Neural progenitor cell (in vitro differentiated cells): ENCODE measurements around the gene FOXF2. TPM values are rescaled to one million over a fixed set of nuclear protein-coding genes. Genes with fewer than 3 reads are reported as not detected.

Source experiments
- DNase-seq: peaks from one replicate; pipeline ENCODE4 v3.0.0-alpha.2; 2016; ENCODE audit warnings: low spot score
- H2AFZ ChIP-seq: fragments of 200-600 bp; sonication (generic); replicated peaks from 2 replicates; pipeline ENCODE4 v1.6.1; 2016; ENCODE audit warnings: antibody characterized with exemption
- H3F3A ChIP-seq: fragments of 200-600 bp; sonication (generic); 2 replicates; pipeline ENCODE4 v1.6.1; 2016; ENCODE audit warnings: antibody characterized with exemption, low read depth
- H3K27ac ChIP-seq: fragments of 200-600 bp; sonication (generic); 2 replicates; pipeline ENCODE4 v1.5.1; 2016; ENCODE audit warnings: mild to moderate bottlenecking
- H3K27me3 ChIP-seq: fragments of 200-600 bp; sonication (generic); 2 replicates; pipeline ENCODE4 v1.6.1; 2016; ENCODE audit warnings: mild to moderate bottlenecking, moderate library complexity
- H3K36me3 ChIP-seq: fragments of 200-600 bp; sonication (generic); 2 replicates; pipeline ENCODE4 v1.5.1; 2016
- H3K4me1 ChIP-seq: fragments of 200-600 bp; sonication (generic); 2 replicates; pipeline ENCODE4 v1.6.1; 2016; ENCODE audit warnings: mixed run types
- H3K4me2 ChIP-seq: fragments of 200-600 bp; sonication (generic); 2 replicates; pipeline ENCODE4 v1.6.1; 2016
- H3K4me3 ChIP-seq: fragments of 200-600 bp; sonication (generic); 2 replicates; pipeline ENCODE4 v1.5.1; 2016
- H3K79me2 ChIP-seq: fragments of 200-600 bp; sonication (generic); 2 replicates; pipeline ENCODE4 v1.6.1; 2016; ENCODE audit warnings: low read depth
- H3K9ac ChIP-seq: fragments of 200-600 bp; sonication (generic); 2 replicates; pipeline ENCODE4 v1.6.1; 2016
- H3K9me3 ChIP-seq: fragments of 200-600 bp; sonication (generic); 2 replicates; pipeline ENCODE4 v1.5.1; 2016; ENCODE audit warnings: low read depth
- H4K20me1 ChIP-seq: fragments of 200-600 bp; sonication (generic); 2 replicates; pipeline ENCODE4 v1.6.1; 2016; ENCODE audit warnings: low read depth
- H3K27ac Mint-ChIP-seq: 3 replicates; pipeline ENCODE4 v1.8.0; 2021; ENCODE audit warnings: mixed read lengths
- H3K27me3 Mint-ChIP-seq: 2 replicates; pipeline ENCODE4 v1.8.0; 2022; ENCODE audit warnings: low read depth, mild to moderate bottlenecking, inconsistent platforms, moderate library complexity, mixed read lengths; ENCODE audit not compliant: insufficient read depth
- H3K36me3 Mint-ChIP-seq: 3 replicates; pipeline ENCODE4 v1.8.0; 2021; ENCODE audit warnings: mixed read lengths
- H3K4me1 Mint-ChIP-seq: 3 replicates; pipeline ENCODE4 v1.8.0; 2021; ENCODE audit warnings: mixed read lengths
- H3K4me3 Mint-ChIP-seq: 3 replicates; pipeline ENCODE4 v1.8.0; 2021; ENCODE audit warnings: mild to moderate bottlenecking, moderate library complexity, mixed read lengths
- H3K9me3 Mint-ChIP-seq: 3 replicates; pipeline ENCODE4 v1.8.0; 2020; ENCODE audit warnings: mixed read lengths
- CTCF ChIP-seq: fragments of 200-600 bp; sonication (generic); IDR thresholded peaks from 2 replicates; pipeline ENCODE4 v1.5.1; 2017; ENCODE audit warnings: antibody characterized with exemption, mild to moderate bottlenecking
- EZH2 ChIP-seq: fragments of 200-600 bp; sonication (generic); IDR thresholded peaks from 2 replicates; pipeline ENCODE4 v1.6.1; 2017; ENCODE audit warnings: antibody characterized with exemption, mild to moderate bottlenecking, moderate library complexity
- EZH2phosphoT487 ChIP-seq: fragments of 200-600 bp; sonication (generic); IDR thresholded peaks from 2 replicates; pipeline ENCODE4 v1.6.1; 2017; ENCODE audit warnings: antibody characterized with exemption
- total RNA-seq: library from RNA; depleted of rRNA; stranded (reverse); fragments of >200 nt; gene quantifications from 2 replicates; pipeline ENCODE4 v1.2.3, GENCODE V29; 2015; ENCODE audit warnings: low replicate concordance

FOXF2 gene
- total RNA-seq, 1 donor from 2014 or later: not detected

GRCh38 chr6:1387876-1388629 lies 1.3 kb upstream of the FOXF2 start:
- DNase-seq: peak; percentile 72
- no peaks in the 10 kb centered on the region for H3K36me3 Mint-ChIP-seq
- H3K9me3 Mint-ChIP-seq: peaks cover 2% of the 10 kb centered on the region
- H3K27ac Mint-ChIP-seq: no peak overlapping the region
- peaks cover 92% of the 10 kb centered on the region for H4K20me1 ChIP-seq
- H3K79me2 ChIP-seq: no peaks in the 10 kb centered on the region
- peaks cover 28% of the 10 kb centered on the region for H3K4me1 Mint-ChIP-seq
- peaks cover 100% of the 10 kb centered on the region for H3K27me3 ChIP-seq
- H3K9me3 ChIP-seq: no peaks in the 10 kb centered on the region
- H2AFZ ChIP-seq: no peak overlapping the region
- H3K4me3 Mint-ChIP-seq: peak overlapping the region; percentile 86
- H3K27me3 Mint-ChIP-seq: peaks cover 75% of the 10 kb centered on the region
- peaks cover 21% of the 10 kb centered on the region for H3F3A ChIP-seq
- peaks cover 32% of the 10 kb centered on the region for H3K4me1 ChIP-seq
- peak overlapping the region; percentile 51 for H3K4me2 ChIP-seq
- TF ChIP-seq EZH2phosphoT487 (no peak), EZH2 (peak; percentile 97)
- no peak overlapping the region for H3K27ac ChIP-seq
- no peak overlapping the region for H3K9ac ChIP-seq
- no peak overlapping the region for H3K4me3 ChIP-seq
- no peaks in the 10 kb centered on the region for H3K36me3 ChIP-seq

GRCh38 chr6:1388630-1389368 lies 577 bp upstream of the FOXF2 start:
- no peaks in the 10 kb centered on the region for H3K36me3 Mint-ChIP-seq
- H3K4me3 Mint-ChIP-seq: peak overlapping the region; percentile 86
- peaks cover 2% of the 10 kb centered on the region for H3K9me3 Mint-ChIP-seq
- Histone ChIP-seq H3K4me1 (peaks cover 30% of the 10 kb centered on the region), H3K36me3 (no peaks in the 10 kb centered on the region), H4K20me1 (peaks cover 92% of the 10 kb centered on the region), H3K9ac (no peak overlapping the region), H3K4me3 (peak overlapping the region; percentile 22), H3K79me2 (no peaks in the 10 kb centered on the region), H3F3A (peaks cover 20% of the 10 kb centered on the region), H3K9me3 (no peaks in the 10 kb centered on the region), H3K27me3 (peaks cover 100% of the 10 kb centered on the region), H2AFZ (no peak overlapping the region), H3K4me2 (peak overlapping the region; percentile 70), H3K27ac (no peak overlapping the region)
- H3K27ac Mint-ChIP-seq: no peak overlapping the region
- peaks cover 25% of the 10 kb centered on the region for H3K4me1 Mint-ChIP-seq
- no peak for TF ChIP-seq CTCF
- peak; percentile 100 for TF ChIP-seq EZH2
- TF ChIP-seq EZH2phosphoT487: peak; percentile 100
- peak; percentile 42 for DNase-seq
- peaks cover 74% of the 10 kb centered on the region for H3K27me3 Mint-ChIP-seq

GRCh38 chr6:1390133-1390945 lies 963 bp downstream of the FOXF2 start:
- TF ChIP-seq EZH2phosphoT487: peak; percentile 97
- TF ChIP-seq CTCF: no peak
- TF ChIP-seq EZH2: peak; percentile 99
- H3K27ac ChIP-seq: no peak overlapping the region
- no peaks in the 10 kb centered on the region for H3K79me2 ChIP-seq
- no peak overlapping the region for H3K9ac ChIP-seq
- peaks cover 32% of the 10 kb centered on the region for H3K4me1 ChIP-seq
- peak overlapping the region; percentile 86 for H2AFZ ChIP-seq
- Mint-ChIP-seq H3K27me3 (peaks cover 79% of the 10 kb centered on the region), H3K36me3 (no peaks in the 10 kb centered on the region), H3K4me3 (peak overlapping the region; percentile 85), H3K27ac (no peak overlapping the region), H3K9me3 (peaks cover 2% of the 10 kb centered on the region), H3K4me1 (peaks cover 34% of the 10 kb centered on the region)
- H3K36me3 ChIP-seq: no peaks in the 10 kb centered on the region
- peak overlapping the region; percentile 46 for H3K4me3 ChIP-seq
- H4K20me1 ChIP-seq: peaks cover 92% of the 10 kb centered on the region
- H3F3A ChIP-seq: peaks cover 20% of the 10 kb centered on the region
- peak; percentile 76 for DNase-seq
- no peaks in the 10 kb centered on the region for H3K9me3 ChIP-seq
- peaks cover 100% of the 10 kb centered on the region for H3K27me3 ChIP-seq
- H3K4me2 ChIP-seq: peak overlapping the region; percentile 83
